ENCODE measurements around the gene PRSS33.

PRSS33 gene

DNA sequence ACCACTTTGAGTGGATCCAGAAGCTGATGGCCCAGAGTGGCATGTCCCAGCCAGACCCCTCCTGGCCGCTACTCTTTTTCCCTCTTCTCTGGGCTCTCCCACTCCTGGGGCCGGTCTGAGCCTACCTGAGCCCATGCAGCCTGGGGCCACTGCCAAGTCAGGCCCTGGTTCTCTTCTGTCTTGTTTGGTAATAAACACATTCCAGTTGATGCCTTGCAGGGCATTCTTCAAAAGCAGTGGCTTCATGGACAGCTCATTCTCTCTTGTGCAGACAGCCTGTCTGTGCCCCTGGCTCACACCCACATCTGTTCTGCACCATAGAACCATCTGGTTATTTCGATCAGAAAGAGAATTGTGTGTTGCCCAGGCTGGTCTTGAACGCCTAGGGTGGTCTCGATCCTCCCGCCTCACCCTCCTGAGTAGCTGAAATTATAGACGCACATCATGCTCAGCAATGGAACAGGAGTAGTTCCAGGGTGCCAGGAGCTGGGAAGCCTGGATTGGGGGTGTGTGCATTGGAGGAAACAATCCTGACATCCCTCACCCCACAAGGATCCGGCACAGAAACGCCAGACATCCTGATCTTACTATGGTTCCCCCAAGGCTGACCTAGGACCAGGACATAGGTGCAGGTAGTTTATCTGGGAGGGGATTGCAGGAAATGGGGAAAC lies 34.3 kb upstream of the PRSS33 start:
- DNase-seq (ENCODE audit: low read depth) = no peak
- H3K4me3 ChIP-seq (ENCODE audit: low read depth, low read length) = no peak overlapping the region
- TF ChIP-seq, protein P1, sequence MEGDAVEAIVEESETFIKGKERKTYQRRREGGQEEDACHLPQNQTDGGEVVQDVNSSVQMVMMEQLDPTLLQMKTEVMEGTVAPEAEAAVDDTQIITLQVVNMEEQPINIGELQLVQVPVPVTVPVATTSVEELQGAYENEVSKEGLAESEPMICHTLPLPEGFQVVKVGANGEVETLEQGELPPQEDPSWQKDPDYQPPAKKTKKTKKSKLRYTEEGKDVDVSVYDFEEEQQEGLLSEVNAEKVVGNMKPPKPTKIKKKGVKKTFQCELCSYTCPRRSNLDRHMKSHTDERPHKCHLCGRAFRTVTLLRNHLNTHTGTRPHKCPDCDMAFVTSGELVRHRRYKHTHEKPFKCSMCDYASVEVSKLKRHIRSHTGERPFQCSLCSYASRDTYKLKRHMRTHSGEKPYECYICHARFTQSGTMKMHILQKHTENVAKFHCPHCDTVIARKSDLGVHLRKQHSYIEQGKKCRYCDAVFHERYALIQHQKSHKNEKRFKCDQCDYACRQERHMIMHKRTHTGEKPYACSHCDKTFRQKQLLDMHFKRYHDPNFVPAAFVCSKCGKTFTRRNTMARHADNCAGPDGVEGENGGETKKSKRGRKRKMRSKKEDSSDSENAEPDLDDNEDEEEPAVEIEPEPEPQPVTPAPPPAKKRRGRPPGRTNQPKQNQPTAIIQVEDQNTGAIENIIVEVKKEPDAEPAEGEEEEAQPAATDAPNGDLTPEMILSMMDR (IDR thresholded peaks at IDR 0.05; ENCODE audit: low read depth, low read length, missing control alignments) = no peak

GRCh38 chr16:2820836-2821486 lies 33.6 kb upstream of the PRSS33 start:
- no peak overlapping the region for H3K4me3 ChIP-seq (ENCODE audit: low read depth, low read length)
- TF ChIP-seq, protein P1 (IDR thresholded peaks at IDR 0.05; ENCODE audit: low read depth, low read length, missing control alignments) = no peak
- no peak for DNase-seq (ENCODE audit: low read depth)

DNA sequence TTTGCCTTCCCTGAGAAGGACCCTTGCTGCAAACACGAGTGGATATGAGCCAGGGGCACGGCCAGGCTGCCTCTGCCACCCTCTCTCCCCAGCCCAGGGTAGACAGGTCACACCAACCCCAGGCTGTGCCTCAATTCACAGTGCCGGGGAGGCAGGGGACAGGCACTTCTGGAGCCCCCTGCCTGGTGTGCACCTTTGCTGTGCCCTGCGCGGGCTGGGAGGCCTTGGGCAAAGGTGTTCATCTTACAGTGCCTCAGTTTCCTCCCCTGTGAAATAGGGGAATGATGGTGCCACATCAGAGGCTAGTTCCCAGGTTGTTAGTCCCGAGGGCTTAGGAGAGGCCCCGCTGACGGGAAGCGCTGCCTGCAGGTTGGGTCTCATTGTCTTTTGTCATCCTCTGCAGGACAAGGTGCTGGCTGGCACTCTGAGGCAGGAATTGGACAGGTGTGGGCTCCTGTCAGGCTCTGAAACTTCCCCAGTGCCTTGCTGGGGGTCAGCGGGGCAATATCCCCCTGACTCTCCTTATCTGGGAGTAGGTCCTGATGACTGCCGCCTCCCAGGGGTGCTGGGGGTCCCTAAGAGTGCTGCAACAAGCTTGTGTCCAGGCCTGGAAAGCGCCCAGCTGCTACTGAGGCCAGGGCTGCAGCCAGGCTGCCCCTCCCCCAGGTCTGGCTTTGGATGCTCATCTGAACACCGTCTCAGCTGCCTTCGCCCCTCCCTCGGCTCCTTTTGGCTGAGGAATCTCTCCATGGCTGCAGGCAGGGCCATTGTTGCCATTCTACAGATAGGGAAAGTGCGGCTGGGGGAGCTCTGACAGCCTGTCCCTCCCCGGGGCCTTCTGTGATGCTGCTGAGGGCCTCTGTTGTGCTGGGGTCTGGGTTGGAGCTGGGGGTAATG lies 32.8 kb upstream of the PRSS33 start:
- no peak for DNase-seq (ENCODE audit: low read depth)
- H3K4me3 ChIP-seq (ENCODE audit: low read depth, low read length) = no peak overlapping the region
- TF ChIP-seq, protein P1 (IDR thresholded peaks at IDR 0.05; ENCODE audit: low read depth, low read length, missing control alignments) = no peak

DNA sequence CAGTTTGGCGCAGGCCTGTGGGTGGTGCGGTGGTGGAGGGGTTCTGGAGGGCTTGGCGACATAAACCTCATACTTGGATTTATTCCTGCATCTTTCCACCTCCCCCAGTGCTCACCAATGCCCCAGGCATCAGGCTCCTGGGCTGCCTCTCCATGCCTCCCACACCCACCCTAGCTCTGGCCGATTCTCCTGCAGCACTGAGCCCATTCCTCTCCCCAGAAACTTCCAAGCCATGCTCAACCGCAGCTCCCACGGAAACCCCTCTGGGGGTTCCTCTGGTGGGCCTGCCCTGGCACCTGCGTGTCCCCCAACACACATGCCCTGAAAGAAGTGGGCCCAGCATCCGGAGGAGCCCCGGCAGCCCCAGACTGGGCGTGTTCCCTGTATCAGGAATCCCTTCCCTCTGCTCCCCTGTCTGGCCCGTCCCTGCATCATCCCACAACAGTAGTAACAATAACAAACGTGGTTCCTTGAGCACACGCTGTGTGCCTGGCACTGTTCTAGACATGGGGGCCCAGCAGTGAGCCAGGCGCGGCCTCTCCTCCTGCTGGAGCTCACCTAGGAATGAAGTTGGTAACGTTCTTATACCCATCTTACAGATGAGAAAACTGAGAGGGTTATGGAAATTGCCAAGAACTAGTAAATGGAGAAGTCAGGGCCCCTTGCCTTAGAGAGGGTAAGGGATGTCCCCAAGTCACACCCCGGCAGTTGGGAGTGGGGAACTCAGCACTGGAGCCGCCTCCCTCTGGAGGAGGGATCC lies 32.0 kb upstream of the PRSS33 start:
- DNase-seq (ENCODE audit: low read depth) = no peak
- no peak overlapping the region for H3K4me3 ChIP-seq (ENCODE audit: low read depth, low read length)
- TF ChIP-seq, protein P1 (IDR thresholded peaks at IDR 0.05; ENCODE audit: low read depth, low read length, missing control alignments) = no peak

- no peak overlapping the region for H3K4me3 ChIP-seq (ENCODE audit: low read depth, low read length)
- DNase-seq (ENCODE audit: low read depth) = no peak
- TF ChIP-seq, protein P1 (IDR thresholded peaks at IDR 0.05; ENCODE audit: low read depth, low read length, missing control alignments) = no peak
Observed at GRCh38 chr16:2818272-2818876, 31.0 kb upstream of the PRSS33 start.
